ENCODE measurements around the gene ROCK2. TPM values are rescaled to one million over a fixed set of nuclear protein-coding genes. Genes with fewer than 3 reads are reported as not detected.
"Not testable (repeated sequence)": the region's sequence is repeated elsewhere in the genome, so short reads cannot be mapped to it uniquely, and the experiment has no call there.

Gene ROCK2
- total RNA-seq, 1 experiment from 2014 or later = 21.9 TPM

- DNase-seq (ENCODE audit: low read depth, low spot score) = no peak
- in situ Hi-C loops (cut with HindIII; ENCODE audit: low pct_unique_long_range_greater_than_20kb, low sequenced_read_pairs) = no loop called here
These were observed 3.0 kb upstream of the ROCK2 start for GRCh38 chr2:11347403-11347959.

DNA sequence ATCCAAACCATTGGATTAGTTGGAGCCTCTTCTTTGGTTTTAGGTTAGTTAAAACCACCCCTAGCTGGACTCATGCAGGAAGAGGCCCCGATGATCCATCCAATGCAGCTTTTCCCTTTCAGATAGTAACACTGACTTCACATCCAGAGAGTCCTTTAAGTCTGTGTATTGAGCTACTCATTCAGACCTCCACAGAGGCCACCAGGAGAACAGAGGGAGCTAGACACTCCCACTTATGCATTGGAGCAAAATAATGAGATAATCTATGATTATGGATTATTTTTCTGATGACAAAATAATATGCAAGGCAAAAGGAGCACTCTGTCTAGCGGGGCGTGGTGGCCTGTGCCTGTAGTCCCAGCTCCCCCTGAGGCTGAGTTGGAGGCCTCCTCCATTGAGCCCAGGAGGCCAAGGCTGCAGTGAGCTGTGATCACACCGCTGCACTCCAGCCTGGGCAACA, 1.6 kb upstream of the ROCK2 start:
- in situ Hi-C loops (cut with HindIII; ENCODE audit: low pct_unique_long_range_greater_than_20kb, low sequenced_read_pairs) = no loop called here
- peak; percentile 33 for DNase-seq (ENCODE audit: low read depth, low spot score)

DNA sequence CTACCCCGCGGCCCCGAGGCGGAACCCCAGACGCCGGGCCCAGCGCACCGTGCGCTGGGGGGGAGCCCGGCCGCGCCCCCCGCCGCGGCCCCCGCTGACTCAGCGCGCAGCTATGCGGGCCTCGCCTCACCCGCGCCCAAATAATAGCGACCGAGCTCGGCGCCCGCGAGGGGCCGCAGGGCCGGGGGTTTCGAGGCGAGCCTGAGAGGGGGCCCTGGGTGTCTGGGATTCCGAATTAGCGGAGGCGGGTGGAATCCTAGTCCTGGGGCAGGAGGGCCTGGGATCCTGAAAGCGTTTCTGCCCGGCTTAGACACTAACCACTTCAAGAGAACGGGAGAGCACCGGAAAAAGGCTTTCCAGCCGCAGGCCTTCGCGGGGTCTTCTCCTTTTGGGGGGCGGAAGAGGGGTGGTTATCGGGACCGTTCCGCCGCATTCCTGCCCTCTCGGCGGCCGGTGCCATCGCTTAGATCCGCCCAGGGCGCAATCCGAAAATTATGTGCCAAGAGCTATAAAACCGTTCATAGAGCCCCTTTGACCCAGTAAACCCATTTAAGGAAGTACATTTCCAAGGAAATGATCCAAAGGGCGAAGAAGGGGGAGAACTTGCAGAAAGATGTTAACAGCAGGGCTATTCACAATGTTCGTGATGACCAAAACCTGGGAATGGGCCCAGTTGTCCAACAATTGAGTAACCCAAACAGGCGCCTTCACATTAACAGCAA, 681 bp upstream of the ROCK2 start:
- peak; percentile 77 for DNase-seq (ENCODE audit: low read depth, low spot score)
- in situ Hi-C loops (cut with HindIII; ENCODE audit: low pct_unique_long_range_greater_than_20kb, low sequenced_read_pairs) = no loop called here

DNA sequence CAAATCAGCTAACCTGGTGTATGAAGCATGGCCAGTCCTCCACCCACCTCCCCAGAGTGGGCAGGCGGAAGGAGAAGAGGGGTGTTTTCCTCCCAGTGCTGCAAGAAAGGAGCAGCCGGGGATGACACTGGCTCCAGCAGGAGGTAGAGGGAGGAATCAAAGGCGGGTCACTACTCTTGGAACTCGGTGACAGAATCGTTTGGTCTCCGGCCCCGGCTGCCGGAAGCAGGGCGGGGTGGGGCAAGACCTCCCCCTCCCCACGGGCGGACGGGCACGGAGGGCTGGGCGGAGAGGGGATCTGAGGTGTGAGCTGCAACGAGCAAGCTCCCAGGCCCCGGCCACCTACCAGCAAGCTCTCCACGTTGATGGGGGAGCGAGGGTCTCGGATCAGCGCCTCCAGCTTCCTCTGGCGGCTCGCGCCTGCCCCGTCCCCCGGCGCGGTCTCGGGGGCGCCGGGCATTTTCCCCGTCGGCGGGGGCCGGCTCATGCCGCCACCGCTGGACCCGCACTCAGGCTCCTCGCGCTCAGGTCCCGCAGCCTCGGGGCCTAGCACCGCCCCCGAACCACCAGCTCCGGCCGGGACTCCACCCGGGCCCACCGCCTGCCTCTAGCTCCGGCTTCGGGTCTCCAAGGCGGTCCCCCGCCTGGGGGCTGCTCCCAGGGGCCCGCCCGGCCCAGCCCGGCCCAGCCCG, 640 bp downstream of the ROCK2 start:
- DNase-seq (ENCODE audit: low read depth, low spot score) = peak; percentile 27
- in situ Hi-C loops (cut with HindIII; ENCODE audit: low pct_unique_long_range_greater_than_20kb, low sequenced_read_pairs) = no loop called here

DNA sequence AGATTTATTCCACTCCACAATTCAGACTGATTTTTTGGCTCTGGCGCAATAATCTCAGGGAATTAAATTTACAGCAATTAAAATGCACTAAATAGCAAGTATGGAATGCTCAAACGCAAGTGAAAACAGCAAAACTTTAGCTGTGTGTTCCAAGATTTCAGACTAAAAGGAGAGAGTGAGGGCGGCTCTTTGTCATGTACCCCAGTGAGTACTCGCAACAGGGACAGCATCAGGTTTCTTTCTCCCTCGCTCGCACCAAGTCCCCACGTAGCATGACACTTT, 1.1 kb downstream of the ROCK2 start:
- no peak for DNase-seq (ENCODE audit: low read depth, low spot score)
- in situ Hi-C loops (cut with HindIII; ENCODE audit: low pct_unique_long_range_greater_than_20kb, low sequenced_read_pairs) = no loop called here

DNA sequence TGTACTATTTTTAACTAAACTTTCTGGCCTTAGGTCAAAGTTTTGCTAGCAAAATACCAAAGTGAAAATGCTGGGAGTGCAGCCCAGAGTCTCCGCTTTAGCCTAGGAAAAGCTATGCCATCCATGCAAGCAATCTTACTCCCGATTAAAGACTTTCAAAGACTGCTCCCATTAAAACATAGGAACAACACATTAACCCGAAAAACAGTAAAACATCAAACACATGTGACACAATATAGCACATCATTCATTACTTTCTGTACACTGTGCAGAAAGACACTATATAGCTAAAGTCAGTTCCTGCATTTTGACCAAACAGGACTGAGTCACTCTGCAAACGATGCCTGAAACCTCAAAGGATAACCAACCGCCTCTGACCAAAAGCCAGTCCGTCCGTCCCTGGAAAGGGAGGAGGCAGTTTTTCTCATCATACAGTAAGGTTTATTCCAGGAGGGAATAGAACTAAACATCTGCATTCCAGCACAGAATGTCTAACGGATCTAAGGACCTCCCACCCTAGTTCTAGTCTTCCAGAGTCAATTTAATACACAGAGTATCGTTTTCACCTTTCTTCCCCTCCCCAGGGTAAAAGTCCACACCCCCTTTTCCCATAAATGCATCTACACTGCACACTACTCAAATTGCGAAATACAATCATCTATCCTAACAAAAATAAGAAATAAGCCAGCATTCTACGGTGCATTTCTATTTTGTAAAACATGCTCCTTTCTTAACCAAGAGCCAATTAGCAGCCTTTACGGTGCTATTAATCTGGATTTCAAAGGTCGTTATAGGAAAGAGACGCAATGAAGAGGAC, 1.7 kb downstream of the ROCK2 start:
- in situ Hi-C loops (cut with HindIII; ENCODE audit: low pct_unique_long_range_greater_than_20kb, low sequenced_read_pairs) = no loop called here
- DNase-seq (ENCODE audit: low read depth, low spot score) = peak; percentile 52

DNA sequence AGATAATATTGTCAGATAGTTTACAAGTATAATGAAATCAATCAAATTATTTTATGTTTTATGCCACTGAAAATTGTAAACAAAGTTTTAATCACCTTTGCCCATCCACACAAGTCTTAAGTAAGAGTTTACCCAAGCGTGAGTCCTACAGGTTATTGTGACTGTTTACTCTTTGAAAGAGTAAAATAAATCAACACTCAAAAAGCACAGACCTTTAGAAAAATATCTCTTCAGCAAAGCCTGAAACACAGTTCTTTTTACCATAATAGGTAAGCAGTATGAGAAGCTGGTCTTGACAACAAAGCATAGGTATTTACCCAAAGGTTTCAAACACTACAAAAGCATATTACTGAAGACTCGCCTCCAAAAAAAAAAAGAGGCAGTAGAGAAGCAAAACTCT, 3.7 kb downstream of the ROCK2 start:
- in situ Hi-C loops (cut with HindIII; ENCODE audit: low pct_unique_long_range_greater_than_20kb, low sequenced_read_pairs) = no loop called here
- no peak for DNase-seq (ENCODE audit: low read depth, low spot score)

- DNase-seq (ENCODE audit: low read depth, low spot score) = no peak
- in situ Hi-C loops (cut with HindIII; ENCODE audit: low pct_unique_long_range_greater_than_20kb, low sequenced_read_pairs) = no loop called here
These were observed 4.8 kb downstream of the ROCK2 start for GRCh38 chr2:11339508-11340083.

DNA sequence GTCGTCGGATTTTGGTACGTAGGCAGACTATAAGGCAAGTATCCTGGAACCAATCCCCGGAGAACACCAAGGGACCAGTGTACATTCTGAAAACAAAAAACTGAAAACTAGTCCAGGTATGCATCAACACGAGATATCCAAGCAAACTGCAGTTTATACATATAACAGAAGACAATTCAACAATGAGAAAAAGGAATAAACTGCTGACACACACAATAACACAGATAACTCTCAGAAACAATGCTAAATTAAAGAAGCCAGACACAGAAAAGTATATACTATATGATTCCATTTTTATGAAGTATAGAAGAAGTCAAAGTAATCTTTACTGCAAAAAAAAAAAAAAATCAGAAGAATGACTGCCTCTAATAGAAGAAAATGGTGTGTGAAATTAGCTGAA, 5.9 kb downstream of the ROCK2 start:
- no peak for DNase-seq (ENCODE audit: low read depth, low spot score)
- in situ Hi-C loops (cut with HindIII; ENCODE audit: low pct_unique_long_range_greater_than_20kb, low sequenced_read_pairs) = no loop called here

GRCh38 chr2:11337909-11338308, 6.5 kb downstream of the ROCK2 start:
- in situ Hi-C loops (cut with HindIII; ENCODE audit: low pct_unique_long_range_greater_than_20kb, low sequenced_read_pairs) = no loop called here
- DNase-seq (ENCODE audit: low read depth, low spot score) = no peak

DNA sequence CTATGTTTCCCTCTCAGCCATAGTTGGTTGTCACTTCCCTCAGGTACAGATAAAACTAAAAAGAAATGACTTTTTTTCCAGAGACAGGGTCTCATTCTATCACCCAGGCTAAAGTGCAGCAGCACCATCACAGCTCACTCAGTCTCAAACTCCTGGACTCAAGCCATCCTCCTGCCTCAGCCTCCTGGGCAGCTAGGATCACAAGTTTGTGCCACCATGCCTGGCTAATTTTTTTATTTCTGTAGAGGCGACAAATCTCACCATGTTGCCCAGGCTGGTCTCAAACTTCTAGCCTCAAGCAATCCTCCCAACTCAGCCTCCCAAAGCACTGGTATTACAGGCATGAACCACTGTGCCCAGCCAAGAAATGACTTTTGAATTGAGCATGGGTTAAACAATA, 8.2 kb downstream of the ROCK2 start:
- in situ Hi-C loops (cut with HindIII; ENCODE audit: low pct_unique_long_range_greater_than_20kb, low sequenced_read_pairs) = no loop called here
- no peak for DNase-seq (ENCODE audit: low read depth, low spot score)

DNA sequence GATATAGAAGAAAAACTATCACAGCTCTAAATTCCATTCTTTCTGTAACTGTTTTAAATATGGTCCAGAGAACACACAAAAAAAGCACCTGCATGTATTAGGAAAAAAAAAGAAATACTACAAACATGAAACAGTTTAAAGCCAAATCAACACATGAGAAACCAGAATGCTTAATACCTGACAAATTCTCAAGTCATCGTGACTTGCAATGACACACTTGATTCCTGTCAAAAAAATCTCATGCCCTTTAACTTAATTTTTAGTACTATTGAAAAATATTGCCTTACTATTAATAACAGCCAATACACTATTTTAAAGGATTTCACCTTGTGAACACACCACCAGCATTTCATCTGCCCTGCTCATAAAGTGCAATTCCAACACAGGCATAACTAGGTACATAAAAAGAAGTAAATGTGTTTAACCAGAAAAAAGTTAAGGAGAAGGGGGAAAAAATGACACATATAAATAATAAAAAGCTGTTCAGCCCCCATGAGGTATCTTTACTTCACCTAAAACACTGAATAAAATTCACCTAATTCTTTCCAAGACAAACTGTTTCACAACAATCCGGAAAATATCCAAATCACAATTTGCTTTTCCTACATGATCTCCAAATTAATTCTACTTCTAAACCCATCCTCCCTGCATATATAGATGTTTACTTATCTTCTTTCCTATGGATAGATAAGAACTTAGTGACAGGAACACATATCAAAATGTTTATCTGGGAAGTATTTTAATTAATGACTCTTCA, 10.8 kb downstream of the ROCK2 start:
- in situ Hi-C loops (cut with HindIII; ENCODE audit: low pct_unique_long_range_greater_than_20kb, low sequenced_read_pairs) = no loop called here
- DNase-seq (ENCODE audit: low read depth, low spot score) = no peak

GRCh38 chr2:11332596-11332995, 11.8 kb downstream of the ROCK2 start:
- DNase-seq (ENCODE audit: low read depth, low spot score) = no peak
- in situ Hi-C loops (cut with HindIII; ENCODE audit: low pct_unique_long_range_greater_than_20kb, low sequenced_read_pairs) = no loop called here

DNA sequence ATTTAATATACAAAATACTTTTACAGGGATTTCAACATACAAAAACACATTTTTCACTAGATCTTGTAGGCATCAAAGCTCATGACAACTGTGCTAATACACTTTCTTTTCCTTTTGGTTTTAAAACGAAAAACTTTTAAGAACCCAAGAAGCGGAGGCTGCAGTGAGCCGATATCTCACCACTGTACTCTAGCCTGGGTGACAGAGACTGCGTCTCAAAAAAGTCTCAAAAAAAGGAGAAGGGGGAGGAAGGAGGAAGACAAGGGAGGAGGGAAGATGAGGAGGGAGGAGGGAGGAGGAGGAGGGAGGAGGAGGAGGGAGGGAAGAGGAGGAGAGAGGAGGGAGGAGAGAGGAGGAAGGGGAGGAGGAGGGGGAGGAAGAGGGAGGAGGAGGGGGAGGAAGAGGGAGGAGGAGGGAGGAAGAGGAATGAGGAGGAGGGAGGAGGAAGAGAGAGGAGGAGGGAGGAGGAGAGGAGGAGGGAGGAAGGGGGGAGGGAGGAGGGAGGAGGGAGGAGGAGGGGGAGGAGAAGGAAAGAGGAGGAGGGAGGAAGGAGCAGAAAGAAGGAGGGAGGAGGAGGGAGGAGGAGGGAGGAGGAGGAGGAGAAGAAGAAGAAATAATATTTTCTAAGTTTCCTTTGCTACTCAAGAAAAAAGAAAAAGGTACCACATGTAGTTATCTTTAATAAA, 13.8 kb downstream of the ROCK2 start:
- no peak for DNase-seq (ENCODE audit: low read depth, low spot score)
- in situ Hi-C loops (cut with HindIII; ENCODE audit: low pct_unique_long_range_greater_than_20kb, low sequenced_read_pairs) = no loop called here

DNA sequence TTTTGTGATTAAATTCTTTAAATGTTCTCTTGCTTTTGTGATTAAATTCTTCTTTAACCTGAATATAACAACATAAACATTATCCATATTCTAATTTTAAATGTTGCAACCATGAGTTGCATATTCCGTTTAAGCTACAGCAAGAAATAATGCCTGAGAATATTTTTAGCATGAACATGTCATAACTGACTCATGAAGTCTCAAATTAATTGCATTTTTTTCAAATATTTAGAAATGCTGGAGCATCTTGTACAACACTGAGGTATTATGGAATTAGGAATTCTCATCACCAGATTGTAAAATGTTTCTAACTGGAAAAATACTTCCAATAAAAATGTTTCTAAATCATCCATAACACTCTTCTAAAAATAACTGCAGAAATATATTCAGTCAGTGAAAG, 14.7 kb downstream of the ROCK2 start:
- in situ Hi-C loops (cut with HindIII; ENCODE audit: low pct_unique_long_range_greater_than_20kb, low sequenced_read_pairs) = no loop called here
- DNase-seq (ENCODE audit: low read depth, low spot score) = no peak

DNA sequence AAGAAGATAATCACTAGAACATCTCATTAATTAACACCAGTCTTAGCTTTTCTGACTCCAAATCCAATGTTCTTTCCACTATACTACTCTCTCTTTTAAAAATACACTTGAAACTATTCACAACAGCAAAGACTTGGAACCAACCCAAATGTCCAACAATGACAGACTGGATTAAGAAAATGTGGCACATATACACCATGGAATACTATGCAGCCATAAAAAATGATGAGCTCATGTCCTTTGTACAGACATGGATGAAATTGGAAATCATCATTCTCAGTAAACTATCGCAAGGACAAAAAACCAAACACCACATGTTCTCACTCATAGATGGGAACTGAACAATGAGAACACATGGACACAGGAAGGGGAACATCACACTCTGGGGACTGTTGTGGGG, 15.9 kb downstream of the ROCK2 start:
- in situ Hi-C loops (cut with HindIII; ENCODE audit: low pct_unique_long_range_greater_than_20kb, low sequenced_read_pairs); DNase-seq (ENCODE audit: low read depth, low spot score): not testable (repeated sequence)

DNA sequence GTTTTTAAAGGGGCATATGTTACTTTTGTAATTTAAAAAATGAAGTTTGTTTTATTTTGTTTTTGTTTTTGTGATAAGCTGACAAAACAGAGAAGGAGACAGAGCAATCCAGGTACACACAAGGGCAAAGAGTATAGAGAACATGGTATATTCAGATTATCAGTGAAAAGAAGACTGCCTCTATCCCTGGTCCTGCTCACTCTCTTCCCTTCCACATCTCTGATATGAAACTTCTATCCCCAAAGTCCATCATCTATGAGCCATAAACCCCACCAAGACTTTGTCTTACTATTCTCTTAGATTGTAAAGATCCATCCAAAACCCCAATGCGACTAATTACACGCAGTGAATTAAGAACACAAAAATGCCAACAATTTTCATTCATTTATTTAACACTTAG, 16.6 kb downstream of the ROCK2 start:
- no peak for DNase-seq (ENCODE audit: low read depth, low spot score)
- in situ Hi-C loops (cut with HindIII; ENCODE audit: low pct_unique_long_range_greater_than_20kb, low sequenced_read_pairs) = no loop called here

Measured in SK-MEL-5 (cell line).